Right ventricle myocardium inferior (tissue), 1 donor: Measurements from ENCODE around the gene TRMT11. TPM values are rescaled to one million over a fixed set of nuclear protein-coding genes. Genes with fewer than 3 reads are reported as not detected.
"Not testable (repeated sequence)": the region's sequence is repeated elsewhere in the genome, so short reads cannot be mapped to it uniquely, and the experiment has no call there.

Experiments used
- ATAC-seq: fragments of 200-7000 bp; cut with Tn5 transposase; one replicate; pipeline ENCODE4 v1.9.1; 2020; ENCODE audit warnings: mild to moderate bottlenecking, moderate library complexity
- DNase-seq: peaks from one replicate; pipeline ENCODE4 v3.0.0; 2021; ENCODE audit errors: missing footprints
- intact Hi-C: fragments of 100-400 bp; cut with DNase I; formaldehyde crosslinking; loops from one replicate; pipeline ENCODE4 v1.11.0; 2022
- total RNA-seq: library from RNA; stranded (reverse); fragmentation: NEBNext Ultra II Directional; extraction: Animal tissue kit (Norgen Biotek cat#: 25700); gene quantifications from one replicate; pipeline ENCODE4 v1.2.1, GENCODE V29; 2021
- donor health status: DM: no; HTN: yes; CAD: no; lungs with severe emphysema.

TRMT11 gene
- total RNA-seq, 1 donor from 2014 or later, result 8.0 TPM

GRCh38 chr6:125954735-125955339 lies 31.5 kb upstream of the TRMT11 start:
- DNase-seq, result no peak
- no peak for ATAC-seq
- intact Hi-C loops, result loop anchor here (5.0 kb wide), 1 partner anchor 98 kb away; no protein-coding TSS in a partner anchor

DNA sequence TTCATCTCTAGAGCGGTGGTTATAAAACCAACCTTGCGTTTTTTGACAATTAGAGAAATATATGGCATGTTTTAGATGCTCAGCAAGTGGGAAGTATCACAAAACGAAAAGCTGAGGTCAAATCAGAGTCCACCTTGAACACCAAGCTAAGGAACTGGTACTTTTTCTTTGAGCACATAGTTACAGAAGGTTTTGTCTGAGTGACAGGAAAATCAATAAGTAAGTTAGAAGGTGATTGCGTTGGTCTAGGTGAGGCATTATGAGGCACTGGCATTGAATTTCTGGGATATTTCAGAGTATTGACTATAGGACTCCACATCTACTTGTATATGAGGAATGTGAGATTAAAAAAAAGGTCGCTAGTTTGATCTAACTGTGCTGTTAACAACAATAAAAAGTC lies 30.4 kb upstream of the TRMT11 start:
- intact Hi-C loops, result loop anchor here (1.0 to 5.0 kb wide), 3 partner anchors 99 to 645 kb away; partner anchors contain the start of gene NCOA7
- no peak for DNase-seq
- no peak for ATAC-seq

DNA sequence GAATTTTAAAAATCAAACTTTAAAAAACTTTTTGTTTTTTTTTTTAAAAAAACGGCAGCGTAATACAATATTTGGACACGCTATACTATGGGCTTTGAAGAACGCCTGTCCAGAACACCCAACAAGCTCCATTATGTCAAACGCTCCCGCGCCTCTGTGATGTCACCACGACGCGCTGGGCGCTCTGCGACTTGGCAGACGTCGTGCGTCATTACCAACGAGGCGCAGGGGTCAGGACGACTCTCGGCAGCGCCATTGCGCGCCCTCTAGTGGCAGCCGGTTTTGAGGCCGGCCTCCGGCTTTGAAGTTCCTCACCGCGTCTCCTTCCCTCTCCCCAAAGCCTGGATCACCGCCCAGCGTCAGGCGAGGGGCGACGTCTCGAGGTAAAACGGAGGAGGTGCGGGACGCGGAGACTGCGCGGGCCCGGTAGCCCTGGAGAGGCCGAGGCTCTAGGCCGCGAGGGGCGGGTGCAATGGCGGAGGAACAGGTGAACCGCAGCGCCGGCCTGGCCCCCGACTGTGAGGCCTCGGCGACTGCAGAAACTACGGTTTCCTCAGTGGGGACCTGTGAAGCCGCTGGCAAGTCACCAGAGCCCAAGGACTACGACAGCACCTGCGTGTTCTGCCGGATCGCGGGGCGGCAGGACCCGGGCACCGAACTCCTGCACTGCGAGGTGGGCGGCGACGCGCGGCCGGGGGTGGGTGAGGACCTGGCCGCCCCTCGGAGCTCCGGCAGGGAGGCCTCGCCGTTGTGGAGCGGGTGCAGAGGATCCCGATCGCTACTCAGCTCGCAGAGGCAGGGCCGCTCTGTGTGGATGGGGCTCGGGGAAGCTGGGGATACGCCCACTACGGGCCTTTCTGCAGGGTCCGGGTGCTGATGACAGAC lies 29.6 kb upstream of the TRMT11 start, which contains the start of gene HINT3:
Gene HINT3 (plus strand): TSS at position 265 of the 885 bp plus-strand sequence. CDS start 208 bp downstream, at position 473.
- ATAC-seq (peak; percentile 97), DNase-seq (peak; percentile 99)
- intact Hi-C loops, result loop anchor here (1.0 to 5.0 kb wide), 3 partner anchors 99 to 645 kb away; partner anchors contain the start of gene NCOA7

- ATAC-seq (no peak), DNase-seq (no peak)
- intact Hi-C loops, result loop anchor here (2.0 to 5.0 kb wide), 2 partner anchors 100 to 167 kb away; partner anchors contain the start of gene NCOA7
Measured at GRCh38 chr6:125957391-125957693, 29.0 kb upstream of the TRMT11 start.

- no peak for DNase-seq
- ATAC-seq, result no peak
- intact Hi-C loops, result loop anchor here (2.0 to 5.0 kb wide), 2 partner anchors 101 to 167 kb away; partner anchors contain the start of gene NCOA7
Measured at GRCh38 chr6:125957845-125958244, 28.5 kb upstream of the TRMT11 start.

DNA sequence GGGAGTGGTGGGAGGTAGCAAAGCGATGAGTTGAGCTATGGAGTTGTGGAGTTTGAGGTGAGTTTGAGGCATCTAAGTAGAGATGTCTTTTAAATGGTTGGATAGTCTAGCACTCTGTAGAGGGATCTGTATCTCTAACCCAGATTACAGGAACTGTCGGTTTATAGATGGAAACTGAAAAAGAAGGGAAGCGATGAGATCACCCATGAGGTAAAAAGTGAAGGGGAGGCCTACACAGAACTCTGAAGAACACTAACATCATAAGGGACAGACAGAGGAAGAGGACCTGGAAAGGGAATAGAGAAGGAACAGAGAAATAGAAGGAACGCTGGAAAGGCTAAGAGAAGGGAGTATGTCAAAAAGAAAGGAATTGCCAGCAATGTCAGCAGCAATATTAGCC lies 27.3 kb upstream of the TRMT11 start:
- ATAC-seq, result no peak
- intact Hi-C loops, result loop anchor here (5.0 kb wide), 1 partner anchor 102 kb away; no protein-coding TSS in a partner anchor
- DNase-seq, result no peak

- ATAC-seq, result no peak
- DNase-seq, result no peak
- intact Hi-C loops, result no loop called here
Measured at GRCh38 chr6:125961117-125961516, 25.2 kb upstream of the TRMT11 start.

DNA sequence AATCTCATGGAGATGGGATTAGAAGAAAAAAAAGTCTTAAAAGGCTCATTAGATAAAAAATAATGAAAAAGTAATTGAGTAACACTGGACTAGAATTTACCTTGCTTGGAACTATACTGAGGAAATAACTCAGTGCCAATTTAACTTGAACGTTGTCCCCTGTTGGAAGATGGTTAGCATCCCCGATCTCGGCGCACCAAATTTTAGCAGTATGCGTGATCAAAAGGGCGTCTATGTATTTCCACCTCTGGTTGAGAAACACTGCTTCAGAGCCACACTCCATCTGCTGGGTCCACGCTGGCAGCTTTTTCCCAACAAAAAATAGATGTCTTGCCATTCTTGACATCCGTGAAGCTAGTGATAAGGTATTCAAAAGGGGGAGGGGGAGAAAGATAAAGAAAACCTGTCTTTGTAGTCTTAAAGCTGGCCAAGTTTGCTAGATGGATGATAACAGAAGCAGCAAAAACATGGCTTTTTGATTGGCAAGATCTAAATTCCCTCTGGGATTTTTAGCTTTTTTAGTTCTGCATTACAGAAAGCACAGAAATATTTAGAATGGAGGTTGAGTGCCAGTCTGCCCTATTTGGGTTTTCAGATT lies 23.3 kb upstream of the TRMT11 start:
- ATAC-seq, result no peak
- intact Hi-C loops, result no loop called here
- DNase-seq, result no peak

GRCh38 chr6:125963817-125964216 lies 22.5 kb upstream of the TRMT11 start:
- intact Hi-C loops, result no loop called here
- ATAC-seq (no peak), DNase-seq (no peak)

GRCh38 chr6:125966569-125966968 lies 19.8 kb upstream of the TRMT11 start:
- no peak for DNase-seq
- intact Hi-C loops, result no loop called here
- no peak for ATAC-seq

DNA sequence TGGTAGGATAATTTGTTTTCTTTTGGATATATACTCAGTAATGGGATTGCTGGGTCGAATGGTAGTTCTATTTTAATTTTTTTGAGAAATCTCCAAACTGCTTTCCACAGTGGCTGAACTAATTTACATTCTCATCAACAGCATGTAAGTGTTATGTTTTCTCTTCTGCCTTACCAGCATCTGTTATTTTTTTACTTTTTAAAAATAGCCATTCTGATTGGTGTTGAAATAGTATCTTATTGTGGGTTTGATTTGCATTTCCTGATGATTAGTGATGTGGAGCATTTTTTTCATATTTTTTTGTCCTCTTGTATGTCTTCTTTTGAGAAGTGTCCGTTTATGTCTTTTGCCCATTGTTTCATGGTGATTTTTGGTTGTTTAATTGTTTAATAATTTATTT lies 17.8 kb upstream of the TRMT11 start:
- ATAC-seq (no peak), DNase-seq (no peak)
- intact Hi-C loops, result no loop called here

- no peak for ATAC-seq
- intact Hi-C loops, result loop anchor here (5.0 kb wide), 2 partner anchors 113 to 188 kb away; no protein-coding TSS in a partner anchor
- DNase-seq, result no peak
Measured at GRCh38 chr6:125970760-125971159, 15.6 kb upstream of the TRMT11 start.

DNA sequence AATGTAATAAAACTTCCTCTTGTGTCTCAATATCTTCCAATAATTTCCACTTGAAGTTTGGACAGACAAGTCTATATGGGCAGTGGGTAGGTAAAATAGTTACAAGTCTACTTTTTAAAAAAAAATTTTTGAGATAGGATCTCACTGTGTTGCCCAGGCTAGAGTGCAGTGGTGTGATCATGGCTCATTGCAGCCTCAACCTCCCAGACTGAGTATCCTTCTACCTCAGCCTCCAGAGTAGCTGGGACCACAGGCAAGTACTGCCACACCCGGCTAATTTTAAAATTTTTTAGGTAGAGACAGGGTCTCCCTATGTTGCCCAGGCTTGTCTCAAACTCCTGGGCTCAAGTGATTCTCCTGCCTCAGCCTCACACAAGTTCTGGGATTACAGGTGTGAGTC lies 13.9 kb upstream of the TRMT11 start:
- intact Hi-C loops, result loop anchor here (5.0 kb wide), 2 partner anchors 115 to 190 kb away; no protein-coding TSS in a partner anchor
- not testable (repeated sequence) for ATAC-seq, DNase-seq

- intact Hi-C loops, result loop anchor here (5.0 kb wide), 2 partner anchors 117 to 192 kb away; no protein-coding TSS in a partner anchor
- DNase-seq (no peak), ATAC-seq (peak; percentile 60)
Measured at GRCh38 chr6:125974214-125974866, 12.0 kb upstream of the TRMT11 start.

- intact Hi-C loops, result no loop called here
- no peak for ATAC-seq
- DNase-seq, result no peak
Measured at GRCh38 chr6:125979101-125979500, 7.2 kb upstream of the TRMT11 start.

GRCh38 chr6:125981571-125982185 lies 4.7 kb upstream of the TRMT11 start:
- ATAC-seq, result no peak
- intact Hi-C loops, result no loop called here
- no peak for DNase-seq

GRCh38 chr6:125983246-125983945 lies 2.9 kb upstream of the TRMT11 start:
- no peak for DNase-seq
- intact Hi-C loops, result no loop called here
- no peak for ATAC-seq

DNA sequence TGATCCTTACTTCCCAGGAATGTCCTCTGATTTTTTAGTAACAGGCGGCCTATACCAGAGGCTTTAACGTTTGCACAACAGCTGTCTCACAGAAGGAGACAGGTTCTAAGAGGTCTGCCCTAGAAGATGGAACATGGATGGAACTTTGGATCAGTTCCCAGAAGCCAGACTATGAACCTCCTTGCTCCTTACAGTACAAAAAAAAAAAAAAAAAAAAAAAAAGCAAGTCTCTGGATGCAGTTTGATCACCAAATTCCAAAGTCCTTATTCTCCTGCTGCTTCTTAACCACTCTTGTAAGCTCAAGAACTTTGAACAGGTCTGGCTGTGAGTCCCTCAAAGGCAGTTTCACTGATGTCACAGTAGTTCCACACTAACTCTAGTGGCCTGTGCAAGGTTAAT lies 2.0 kb upstream of the TRMT11 start:
- DNase-seq (no peak), ATAC-seq (no peak)
- intact Hi-C loops, result no loop called here
